Astrocyte of the spinal cord (primary cell): ENCODE data around the gene LONRF2.

Experiments
- DNase-seq: peaks from one replicate; pipeline ENCODE4 v3.0.0; 2011; ENCODE audit warnings: low read depth, low spot score
- H3K4me3 ChIP-seq: 2 replicates; pipeline ENCODE4 v1.5.1; 2011; ENCODE audit warnings: low read depth, mild to moderate bottlenecking, low read length, moderate library complexity
- CTCF ChIP-seq: IDR thresholded peaks from 2 replicates; pipeline ENCODE4 v1.5.1; 2012; ENCODE audit warnings: low read depth, mild to moderate bottlenecking, low read length, inconsistent platforms
- in situ Hi-C: cut with HindIII; loops from 2 replicates; pipeline ENCODE4 v1.10.0; 2017; ENCODE audit warnings: low sequenced_read_pairs

The LONRF2 gene

GRCh38 chr2:100321179-100321865 is 979 bp downstream of the LONRF2 start:
- in situ Hi-C loops = no loop called here
- TF ChIP-seq CTCF = no peak
- peak; percentile 31 for DNase-seq
- H3K4me3 ChIP-seq = peak overlapping the region; percentile 29

- TF ChIP-seq CTCF = no peak
- no peak for DNase-seq
- in situ Hi-C loops = no loop called here
- H3K4me3 ChIP-seq = peak overlapping the region; percentile 29
Measured at GRCh38 chr2:100320547-100321178, 1.6 kb downstream of the LONRF2 start.

GRCh38 chr2:100317634-100318033 is 4.7 kb downstream of the LONRF2 start:
- in situ Hi-C loops = no loop called here
- TF ChIP-seq CTCF = no peak
- no peak overlapping the region for H3K4me3 ChIP-seq

GRCh38 chr2:100309973-100310719 is 12.2 kb downstream of the LONRF2 start:
- TF ChIP-seq CTCF = no peak
- peak; percentile 36 for DNase-seq
- no peak overlapping the region for H3K4me3 ChIP-seq
- in situ Hi-C loops = no loop called here

More at GRCh38 chr2:100317634-100318033, 4.7 kb downstream of the LONRF2 start:
- DNase-seq = no peak

- DNase-seq = no peak
- no peak overlapping the region for H3K4me3 ChIP-seq
- TF ChIP-seq CTCF = no peak
- in situ Hi-C loops = no loop called here
Measured at GRCh38 chr2:100309311-100309710, 13.0 kb downstream of the LONRF2 start.

GRCh38 chr2:100303744-100304143 is 18.6 kb downstream of the LONRF2 start:
- in situ Hi-C loops = no loop called here
- no peak for DNase-seq
- H3K4me3 ChIP-seq = no peak overlapping the region
- TF ChIP-seq CTCF = no peak
